Measurements from ENCODE around the gene EIF5AL1.
"Not testable (repeated sequence)": the region's sequence is repeated elsewhere in the genome, so short reads cannot be mapped to it uniquely, and the experiment has no call there.

The EIF5AL1 gene

GRCh38 chr10:79507440-79508167, 4.7 kb upstream of the EIF5AL1 start:
- no peak overlapping the region for H3K27ac ChIP-seq
- no peak for DNase-seq (ENCODE audit: low read depth, low spot score)

DNA sequence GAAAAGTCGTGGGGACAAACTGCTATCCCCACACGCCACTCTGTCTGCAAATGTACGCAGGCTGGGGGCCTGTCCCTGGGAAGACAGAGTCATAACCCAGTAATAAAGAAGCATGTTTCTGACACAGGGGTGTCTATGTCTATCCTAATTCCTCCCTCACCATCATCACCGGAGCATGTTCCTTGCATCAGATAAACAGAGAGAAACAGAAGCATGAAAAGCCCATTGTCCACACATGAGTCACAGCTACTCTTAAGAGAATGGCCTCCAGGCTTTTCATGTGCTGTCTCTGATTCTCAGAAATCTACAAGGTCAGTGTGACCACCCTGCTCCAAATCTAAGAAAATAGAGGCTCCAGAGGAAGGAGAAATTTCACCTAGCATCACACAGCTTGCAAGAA, 4.1 kb upstream of the EIF5AL1 start:
- not testable (repeated sequence) for DNase-seq (ENCODE audit: low read depth, low spot score); H3K27ac ChIP-seq

GRCh38 chr10:79509306-79509933, 2.9 kb upstream of the EIF5AL1 start:
- not testable (repeated sequence) for DNase-seq (ENCODE audit: low read depth, low spot score); H3K27ac ChIP-seq

DNA sequence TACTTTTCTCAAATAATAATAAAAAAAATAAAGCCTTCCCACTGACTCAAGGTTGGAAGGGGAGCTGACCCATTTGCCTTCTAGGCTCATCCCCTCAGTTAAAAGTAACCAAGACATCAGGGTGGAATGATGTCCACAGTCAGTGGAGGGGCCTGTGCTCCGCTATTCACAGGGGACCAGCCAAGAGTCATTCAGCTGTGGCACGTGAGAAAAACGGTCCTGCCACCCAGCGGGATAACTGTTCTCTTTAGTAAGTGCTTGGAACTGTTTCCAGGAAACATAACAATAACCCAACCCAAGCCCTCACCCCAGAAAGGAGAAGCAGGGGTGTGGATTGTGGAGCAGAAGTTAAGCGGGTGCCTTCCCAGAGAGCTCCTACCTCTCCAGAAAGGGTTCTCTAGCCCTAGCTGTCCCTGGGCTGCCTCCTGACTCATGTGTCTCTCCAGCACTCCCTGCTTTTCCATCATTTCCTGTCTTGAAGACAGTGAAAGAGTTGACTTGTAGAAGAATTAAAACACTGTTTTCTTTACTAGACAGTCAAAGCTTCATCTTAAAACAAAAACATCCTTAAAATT, 2.3 kb upstream of the EIF5AL1 start:
- not testable (repeated sequence) for H3K27ac ChIP-seq; DNase-seq (ENCODE audit: low read depth, low spot score)

DNA sequence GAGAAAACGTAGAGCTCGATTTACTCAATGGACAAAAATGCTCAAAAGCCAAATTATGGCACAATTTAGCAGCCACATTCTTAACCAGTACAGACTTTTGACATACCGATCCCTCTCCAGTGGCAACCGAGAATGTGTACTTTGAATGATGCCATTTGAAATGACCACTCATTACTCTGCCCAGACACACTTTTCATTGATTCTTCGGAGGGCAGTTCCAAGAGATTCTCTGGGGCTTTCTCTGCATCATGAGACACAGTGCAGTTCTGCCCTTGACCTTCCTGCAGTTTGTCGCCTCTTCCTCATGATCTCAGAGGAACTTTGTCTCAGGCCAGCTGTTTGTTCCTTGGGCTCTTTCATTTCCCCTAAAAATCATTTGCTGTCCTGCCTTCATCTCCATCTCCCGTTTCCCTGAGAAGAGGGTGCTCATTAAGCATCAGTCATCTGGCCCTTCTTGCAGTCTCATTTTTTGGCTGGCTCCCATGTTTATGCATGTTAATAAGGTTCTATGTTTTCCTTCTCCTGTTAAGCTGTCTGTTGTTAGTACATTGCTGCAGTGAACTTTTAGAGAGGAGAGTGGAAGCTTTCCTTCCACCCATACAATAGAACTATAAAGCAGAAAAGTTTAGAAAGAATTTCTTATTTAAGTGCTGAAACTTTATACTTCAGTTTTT, 4.3 kb downstream of the EIF5AL1 start:
- not testable (repeated sequence) for DNase-seq (ENCODE audit: low read depth, low spot score)

DNA sequence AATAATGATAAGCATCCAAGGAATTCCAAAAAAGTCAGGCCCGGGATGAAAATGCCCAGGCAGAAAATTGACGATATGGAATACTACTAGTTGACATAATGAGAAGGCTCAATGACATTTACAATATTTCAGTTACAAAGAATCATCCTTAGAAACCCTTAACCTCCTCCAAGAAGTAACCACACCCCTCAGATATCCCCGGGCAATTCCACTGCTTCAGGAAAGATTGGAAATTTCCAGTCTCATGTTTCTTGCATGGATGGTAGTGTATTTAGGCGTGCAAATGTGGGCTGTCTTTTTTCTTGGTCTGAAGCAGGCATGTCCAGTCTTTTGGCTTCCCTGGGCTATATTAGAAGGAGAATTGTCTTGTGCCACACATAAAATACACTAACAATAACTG, 5.2 kb downstream of the EIF5AL1 start:
- not testable (repeated sequence) for H3K27ac ChIP-seq; DNase-seq (ENCODE audit: low read depth, low spot score)

More for the DNA sequence above, 4.3 kb downstream of the EIF5AL1 start:
- H3K27ac ChIP-seq, result not testable (repeated sequence)

GRCh38 chr10:79521751-79522150, 9.4 kb downstream of the EIF5AL1 start:
- not testable (repeated sequence) for DNase-seq (ENCODE audit: low read depth, low spot score); H3K27ac ChIP-seq

- DNase-seq (ENCODE audit: low read depth, low spot score); H3K27ac ChIP-seq: not testable (repeated sequence)
Measured at GRCh38 chr10:79522464-79522863, 10.1 kb downstream of the EIF5AL1 start.

GRCh38 chr10:79523157-79523853, 11.0 kb downstream of the EIF5AL1 start:
- H3K27ac ChIP-seq; DNase-seq (ENCODE audit: low read depth, low spot score): not testable (repeated sequence)

DNA sequence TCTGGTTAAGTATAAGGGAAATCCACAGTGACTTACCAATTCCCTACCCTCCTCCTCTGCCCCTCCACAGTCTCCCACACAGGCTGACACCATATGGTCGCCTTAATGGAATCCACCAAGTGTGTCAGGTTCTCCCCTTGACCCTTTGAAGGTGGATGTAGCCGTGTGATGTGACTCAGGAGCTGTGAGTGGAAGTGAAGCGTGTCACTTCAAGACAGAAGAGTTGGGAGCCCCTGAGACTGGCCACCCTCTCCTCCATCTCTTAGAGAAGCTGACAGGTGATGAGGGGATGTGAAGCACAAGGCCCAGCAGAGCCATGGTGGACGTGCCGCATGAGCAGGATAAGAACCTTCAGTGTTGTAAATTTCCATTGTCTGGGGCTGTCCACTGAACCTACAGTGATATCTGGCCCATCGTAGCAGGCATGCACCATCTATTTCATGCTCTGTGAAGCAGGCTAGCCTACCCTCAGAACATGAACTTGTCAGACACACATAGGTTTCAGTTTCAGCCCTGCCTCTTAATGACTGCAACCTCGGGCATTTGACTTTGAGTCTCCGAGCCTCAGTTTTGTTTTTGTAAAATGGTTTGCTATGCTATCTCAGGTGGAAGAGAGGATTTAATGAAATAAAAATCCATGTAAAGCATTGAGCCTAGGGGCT, 12.8 kb downstream of the EIF5AL1 start:
- not testable (repeated sequence) for DNase-seq (ENCODE audit: low read depth, low spot score); H3K27ac ChIP-seq

GRCh38 chr10:79528261-79528660, 15.9 kb downstream of the EIF5AL1 start:
- H3K27ac ChIP-seq; DNase-seq (ENCODE audit: low read depth, low spot score): not testable (repeated sequence)

GRCh38 chr10:79533142-79533902, 21.0 kb downstream of the EIF5AL1 start:
- H3K27ac ChIP-seq; DNase-seq (ENCODE audit: low read depth, low spot score): not testable (repeated sequence)

- DNase-seq (ENCODE audit: low read depth, low spot score); H3K27ac ChIP-seq: not testable (repeated sequence)
Measured at GRCh38 chr10:79533903-79534175, 21.5 kb downstream of the EIF5AL1 start.

DNA sequence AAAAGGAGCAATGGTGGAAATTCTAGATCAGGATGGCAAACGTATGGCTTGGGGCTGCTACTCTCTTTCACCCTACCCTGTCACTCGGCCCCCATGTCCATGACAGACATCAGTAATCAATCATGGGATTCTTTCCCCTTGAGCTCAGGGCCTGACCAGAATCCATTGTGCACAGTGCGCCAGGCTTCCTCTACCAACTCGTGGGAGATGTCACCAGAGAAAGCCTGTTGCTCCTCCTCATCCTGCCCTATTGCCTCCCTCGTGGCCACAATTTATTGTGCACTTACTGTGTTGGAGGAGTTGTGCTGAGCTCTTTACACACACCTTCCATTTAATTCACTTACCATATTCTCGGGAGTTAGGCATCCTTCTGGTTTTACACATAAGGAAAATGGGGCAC, 26.0 kb downstream of the EIF5AL1 start:
- H3K27ac ChIP-seq; DNase-seq (ENCODE audit: low read depth, low spot score): not testable (repeated sequence)

- DNase-seq (ENCODE audit: low read depth, low spot score); H3K27ac ChIP-seq: not testable (repeated sequence)
Measured at GRCh38 chr10:79540930-79541329, 28.6 kb downstream of the EIF5AL1 start.

- DNase-seq (ENCODE audit: low read depth, low spot score), result no peak
- no peak overlapping the region for H3K27ac ChIP-seq
Measured at GRCh38 chr10:79542626-79543025, 30.3 kb downstream of the EIF5AL1 start.

GRCh38 chr10:79544408-79544807, 32.1 kb downstream of the EIF5AL1 start:
- DNase-seq (ENCODE audit: low read depth, low spot score); H3K27ac ChIP-seq: not testable (repeated sequence)

GRCh38 chr10:79544926-79545659, 32.8 kb downstream of the EIF5AL1 start:
- DNase-seq (ENCODE audit: low read depth, low spot score); H3K27ac ChIP-seq: not testable (repeated sequence)
